ENCODE results near the gene C10orf53.
A peak's percentile ranks its signal among the peaks of the same experiment; 100 is the strongest.

The C10orf53 gene, protein sequence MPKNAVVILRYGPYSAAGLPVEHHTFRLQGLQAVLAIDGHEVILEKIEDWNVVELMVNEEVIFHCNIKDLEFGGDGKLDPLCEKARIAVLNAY

DNA sequence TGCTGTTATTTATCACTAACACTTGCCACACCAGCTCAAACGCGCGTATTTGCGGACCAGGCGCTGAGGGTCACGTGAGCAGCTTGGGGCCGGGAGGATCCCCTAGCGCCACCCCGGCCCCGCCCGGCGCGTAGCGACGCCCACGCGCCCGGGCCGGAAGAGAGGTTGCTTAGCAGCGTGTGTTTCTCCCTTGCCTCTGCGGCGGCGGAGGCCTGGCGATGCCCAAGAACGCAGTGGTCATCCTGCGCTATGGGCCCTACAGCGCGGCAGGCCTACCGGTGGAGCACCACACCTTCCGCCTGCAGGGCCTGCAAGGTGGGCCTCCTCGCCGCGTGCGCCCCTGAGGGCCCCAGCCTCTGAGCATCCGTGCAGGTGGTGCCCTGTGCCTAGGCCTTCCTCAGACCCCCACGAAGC, at the start of gene C10orf53:
Gene C10orf53, plus strand, starts transcription at position 172 of the 414 bp plus-strand sequence. Its CDS starts 47 bp downstream, at position 219.
- H3K4me3 ChIP-seq (ENCODE audit: low read depth, low read length): peak within 1 kb of the TSS; percentile 11

DNA sequence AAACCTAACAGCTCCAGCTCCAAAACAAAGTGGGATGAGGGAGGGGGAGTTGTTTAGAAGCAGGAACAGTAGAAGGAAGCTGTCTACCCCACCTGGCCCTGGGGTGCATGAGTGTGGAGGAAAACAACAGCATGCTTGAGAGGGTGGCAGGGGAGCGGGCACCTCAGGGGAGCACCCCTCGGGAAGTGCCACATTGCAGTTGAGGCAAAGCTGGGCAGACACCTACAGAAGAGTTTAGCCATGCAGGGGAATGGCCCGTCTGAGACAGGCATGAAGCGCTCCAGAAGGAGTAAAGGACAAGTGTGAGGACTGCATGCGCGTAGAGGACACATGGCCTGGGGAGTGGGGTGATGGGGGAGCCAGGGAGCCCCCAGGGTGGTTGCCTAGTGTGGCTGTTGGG, 47.5 kb upstream of the C10orf53 start:
- TF ChIP-seq, protein P1, sequence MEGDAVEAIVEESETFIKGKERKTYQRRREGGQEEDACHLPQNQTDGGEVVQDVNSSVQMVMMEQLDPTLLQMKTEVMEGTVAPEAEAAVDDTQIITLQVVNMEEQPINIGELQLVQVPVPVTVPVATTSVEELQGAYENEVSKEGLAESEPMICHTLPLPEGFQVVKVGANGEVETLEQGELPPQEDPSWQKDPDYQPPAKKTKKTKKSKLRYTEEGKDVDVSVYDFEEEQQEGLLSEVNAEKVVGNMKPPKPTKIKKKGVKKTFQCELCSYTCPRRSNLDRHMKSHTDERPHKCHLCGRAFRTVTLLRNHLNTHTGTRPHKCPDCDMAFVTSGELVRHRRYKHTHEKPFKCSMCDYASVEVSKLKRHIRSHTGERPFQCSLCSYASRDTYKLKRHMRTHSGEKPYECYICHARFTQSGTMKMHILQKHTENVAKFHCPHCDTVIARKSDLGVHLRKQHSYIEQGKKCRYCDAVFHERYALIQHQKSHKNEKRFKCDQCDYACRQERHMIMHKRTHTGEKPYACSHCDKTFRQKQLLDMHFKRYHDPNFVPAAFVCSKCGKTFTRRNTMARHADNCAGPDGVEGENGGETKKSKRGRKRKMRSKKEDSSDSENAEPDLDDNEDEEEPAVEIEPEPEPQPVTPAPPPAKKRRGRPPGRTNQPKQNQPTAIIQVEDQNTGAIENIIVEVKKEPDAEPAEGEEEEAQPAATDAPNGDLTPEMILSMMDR (IDR thresholded peaks at IDR 0.05; ENCODE audit: low read depth, low read length, missing control alignments): no peak

More for the DNA sequence above, at the start of gene C10orf53:
- no peak for DNase-seq (ENCODE audit: low read depth)
- in situ Hi-C loops (cut with HindIII; ENCODE audit: low sequenced_read_pairs): no loop called here
- TF ChIP-seq, protein P1 (IDR thresholded peaks at IDR 0.05; ENCODE audit: low read depth, low read length, missing control alignments): no peak

DNA sequence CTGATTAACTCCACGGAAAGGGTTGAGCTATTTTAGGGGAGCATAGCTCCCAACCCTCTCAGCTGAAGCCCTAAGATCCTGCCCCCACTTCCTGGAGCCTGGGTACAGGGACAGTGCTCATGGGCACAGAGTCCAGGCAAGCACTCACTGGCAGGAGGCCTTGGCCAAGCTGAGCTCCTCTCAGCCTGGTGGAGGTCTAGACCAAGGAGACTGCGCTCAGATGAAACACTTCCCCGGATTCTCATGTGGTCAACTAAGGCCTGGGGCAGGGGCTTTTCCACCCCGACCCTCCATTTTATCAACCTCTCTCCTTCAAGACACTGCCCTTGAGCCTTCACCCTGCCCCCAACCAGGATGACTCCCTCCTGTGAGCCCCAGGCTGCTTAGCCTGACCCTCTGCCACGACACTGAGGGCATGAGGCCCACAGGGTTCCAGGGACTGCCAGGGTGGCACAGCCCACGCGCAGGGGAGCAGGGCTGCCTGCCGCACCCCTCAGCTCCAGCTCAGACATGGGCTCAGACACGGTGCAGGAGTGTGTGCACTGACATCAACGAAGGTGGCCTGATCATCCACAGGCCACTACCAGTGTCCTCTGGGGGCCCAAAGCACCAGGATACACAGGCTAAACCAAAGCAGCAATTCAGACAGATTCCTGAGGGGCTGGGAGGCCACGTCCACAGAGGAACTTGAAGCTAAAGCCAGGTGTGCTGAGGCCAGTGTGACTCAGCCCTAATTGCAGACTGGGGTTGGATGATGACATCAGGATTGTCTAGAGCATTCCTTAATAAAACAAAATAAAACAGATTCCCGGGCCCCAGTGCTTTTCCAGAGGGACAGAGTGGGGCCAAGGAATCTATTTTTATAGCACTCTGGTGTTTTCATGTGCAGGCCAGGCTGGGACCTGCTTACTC, 46.8 kb upstream of the C10orf53 start:
- no peak overlapping the region for H3K4me3 ChIP-seq (ENCODE audit: low read depth, low read length)
- TF ChIP-seq, protein P1 (IDR thresholded peaks at IDR 0.05; ENCODE audit: low read depth, low read length, missing control alignments): no peak
- in situ Hi-C loops (cut with HindIII; ENCODE audit: low sequenced_read_pairs): no loop called here
- DNase-seq (ENCODE audit: low read depth): no peak

More for the DNA sequence above, 47.5 kb upstream of the C10orf53 start:
- in situ Hi-C loops (cut with HindIII; ENCODE audit: low sequenced_read_pairs): no loop called here
- no peak overlapping the region for H3K4me3 ChIP-seq (ENCODE audit: low read depth, low read length)
- DNase-seq (ENCODE audit: low read depth): no peak

DNA sequence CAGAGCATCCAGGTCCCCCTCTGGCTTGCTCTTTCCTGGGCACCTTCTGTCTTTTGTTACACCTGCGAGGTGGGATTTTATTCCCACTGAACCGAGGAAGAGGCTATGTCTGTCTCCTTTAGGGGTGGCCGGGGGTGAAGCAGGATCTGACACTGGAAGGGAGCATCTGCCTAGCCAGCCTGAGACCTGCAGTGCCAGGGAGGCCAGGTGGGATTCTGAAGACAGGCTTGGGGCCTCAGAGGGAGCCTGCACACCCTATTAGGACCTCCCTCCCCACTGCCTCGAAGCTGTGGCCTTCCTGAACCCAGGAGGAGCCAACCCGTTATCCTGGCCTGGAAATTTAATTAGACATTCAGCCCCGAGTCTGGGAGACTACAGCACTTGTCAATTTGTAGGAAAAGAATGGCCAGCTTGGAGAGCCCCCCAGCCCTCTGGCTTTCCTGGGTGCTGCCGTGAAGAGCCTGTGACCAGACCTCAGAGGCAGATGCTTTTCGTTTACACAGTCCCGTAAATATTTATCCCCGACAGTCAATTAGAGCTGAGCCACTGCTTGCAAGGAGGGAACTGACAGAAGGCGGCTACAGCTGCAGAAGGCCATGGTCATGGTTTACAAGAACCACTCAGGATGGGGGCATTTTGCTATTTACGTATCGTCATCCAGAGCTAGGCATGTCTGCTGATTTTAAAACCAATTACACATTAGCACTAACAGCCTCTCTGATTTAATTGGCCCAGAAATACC, 46.0 kb upstream of the C10orf53 start:
- no peak overlapping the region for H3K4me3 ChIP-seq (ENCODE audit: low read depth, low read length)
- DNase-seq (ENCODE audit: low read depth): no peak
- TF ChIP-seq, protein P1 (IDR thresholded peaks at IDR 0.05; ENCODE audit: low read depth, low read length, missing control alignments): no peak
- in situ Hi-C loops (cut with HindIII; ENCODE audit: low sequenced_read_pairs): no loop called here

DNA sequence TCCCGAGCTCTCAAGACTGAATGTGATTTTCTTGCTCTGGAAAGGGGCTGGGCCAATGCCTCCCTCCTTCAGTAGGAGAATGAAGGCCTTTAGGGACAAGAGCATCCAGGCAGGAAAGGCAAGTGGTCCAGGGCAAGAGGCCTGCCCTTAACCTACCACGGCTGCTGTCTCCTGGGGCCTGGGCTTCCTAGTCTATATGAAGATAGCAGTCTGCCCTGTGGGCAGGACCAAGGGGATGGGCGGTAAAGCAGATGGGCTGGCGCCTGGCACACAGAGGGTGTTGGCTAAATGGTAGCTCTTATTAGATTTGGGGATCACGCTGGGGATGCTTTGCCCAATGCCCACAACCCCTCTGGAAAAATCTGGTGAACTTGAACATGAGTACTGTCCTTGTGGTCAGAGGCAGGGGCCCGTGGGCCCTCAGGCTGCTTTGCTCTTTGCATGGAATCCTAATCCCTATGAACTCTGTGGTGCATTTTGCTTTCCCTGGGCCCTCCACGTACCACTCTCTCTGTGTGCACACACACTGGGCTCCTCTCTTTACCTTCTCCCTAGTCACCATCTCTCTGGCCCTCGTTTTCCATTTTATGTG, 45.3 kb upstream of the C10orf53 start:
- H3K4me3 ChIP-seq (ENCODE audit: low read depth, low read length): no peak overlapping the region
- no peak for DNase-seq (ENCODE audit: low read depth)
- TF ChIP-seq, protein P1 (IDR thresholded peaks at IDR 0.05; ENCODE audit: low read depth, low read length, missing control alignments): no peak
- in situ Hi-C loops (cut with HindIII; ENCODE audit: low sequenced_read_pairs): no loop called here

DNA sequence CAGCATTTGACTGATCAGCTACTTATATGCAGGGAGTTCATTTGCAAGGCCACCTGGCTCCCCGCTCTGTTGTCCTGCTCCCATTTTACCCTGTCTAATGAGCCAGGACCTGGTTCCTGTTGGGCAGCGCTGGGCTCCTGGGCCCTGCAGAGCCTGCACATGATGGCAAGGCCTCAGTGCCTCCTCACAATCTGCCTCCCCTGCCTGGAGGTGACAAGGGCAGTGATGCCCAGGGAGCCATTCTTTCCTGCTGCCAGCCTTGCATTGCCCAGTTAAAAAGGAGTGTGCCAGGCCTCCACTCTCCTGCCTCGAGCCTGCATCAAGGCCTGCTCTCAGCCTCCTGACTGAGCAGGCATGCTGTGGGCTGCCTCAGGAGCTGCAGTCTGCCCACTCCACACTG, 37.1 kb upstream of the C10orf53 start:
- DNase-seq (ENCODE audit: low read depth): no peak
- H3K4me3 ChIP-seq (ENCODE audit: low read depth, low read length): no peak overlapping the region
- TF ChIP-seq, protein P1 (IDR thresholded peaks at IDR 0.05; ENCODE audit: low read depth, low read length, missing control alignments): no peak
- in situ Hi-C loops (cut with HindIII; ENCODE audit: low sequenced_read_pairs): no loop called here
